ENCODE results near the gene ARHGEF4. TPM values are rescaled to one million over a fixed set of nuclear protein-coding genes. Genes with fewer than 3 reads are reported as not detected.
A peak's percentile ranks its signal among the peaks of the same experiment; 100 is the strongest.
"Not testable (repeated sequence)": the region's sequence is repeated elsewhere in the genome, so short reads cannot be mapped to it uniquely, and the experiment has no call there.

ARHGEF4 gene
- total RNA-seq, 2 experiments from 2014 or later = 4.2 to 4.3 TPM

DNA sequence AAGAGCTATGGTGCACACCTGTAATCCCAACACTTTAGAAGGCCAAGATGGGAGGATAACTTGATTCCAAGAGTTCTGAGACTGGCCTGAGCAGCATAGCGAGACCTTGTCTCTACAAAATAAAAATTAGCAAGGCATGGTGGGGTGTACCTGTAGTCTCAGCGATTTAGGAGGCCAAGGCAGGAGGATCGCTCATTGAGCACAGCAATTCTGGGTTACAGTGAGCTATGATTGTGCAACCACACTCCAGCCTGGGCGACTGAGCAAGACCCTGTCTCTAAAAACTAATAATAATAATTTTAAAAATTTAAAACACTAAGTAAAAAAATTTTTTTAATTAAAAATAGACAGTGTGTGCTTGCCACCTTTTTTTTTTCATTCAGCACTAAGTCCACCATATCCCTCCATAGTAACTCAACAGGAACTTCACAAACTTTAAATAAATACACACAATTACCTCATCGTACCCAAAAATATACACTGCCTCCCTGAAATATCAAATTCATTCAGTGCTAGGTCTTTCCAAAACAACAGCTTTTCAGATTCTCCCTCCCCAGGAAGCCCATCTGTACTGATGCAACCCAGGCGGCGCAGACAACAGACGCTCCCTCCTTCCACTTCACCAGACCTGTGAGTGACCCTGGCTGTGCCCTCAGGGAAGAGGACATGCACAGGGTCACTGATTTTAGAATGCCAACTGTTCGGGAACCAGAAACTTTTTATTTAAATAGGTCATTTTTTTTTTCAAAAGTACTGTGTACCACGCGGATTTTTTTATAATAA, 227.0 kb downstream of the ARHGEF4 start:
- intact Hi-C loops (cut with micrococcal nuclease) = no loop called here
- DNase-seq (no peak), ATAC-seq (no peak)
- Mint-ChIP-seq H3K4me1 (ENCODE audit: low read depth) (peaks cover 31% of the 10 kb centered on the region), H3K27me3 (no peaks in the 10 kb centered on the region), H3K4me3 (no peak overlapping the region), H3K36me3 (ENCODE audit: low read depth) (peaks cover 35% of the 10 kb centered on the region), H3K27ac (peak overlapping the region; percentile 57), H3K9me3 (no peaks in the 10 kb centered on the region)
- CTCF ChIA-PET = no interaction called here
- POLR2A ChIA-PET = interaction anchor here (1.2 kb wide), 1 partner anchor 29 kb away, joined by 3 read pairs; no protein-coding TSS in a partner anchor
- TF ChIP-seq, protein P1, sequence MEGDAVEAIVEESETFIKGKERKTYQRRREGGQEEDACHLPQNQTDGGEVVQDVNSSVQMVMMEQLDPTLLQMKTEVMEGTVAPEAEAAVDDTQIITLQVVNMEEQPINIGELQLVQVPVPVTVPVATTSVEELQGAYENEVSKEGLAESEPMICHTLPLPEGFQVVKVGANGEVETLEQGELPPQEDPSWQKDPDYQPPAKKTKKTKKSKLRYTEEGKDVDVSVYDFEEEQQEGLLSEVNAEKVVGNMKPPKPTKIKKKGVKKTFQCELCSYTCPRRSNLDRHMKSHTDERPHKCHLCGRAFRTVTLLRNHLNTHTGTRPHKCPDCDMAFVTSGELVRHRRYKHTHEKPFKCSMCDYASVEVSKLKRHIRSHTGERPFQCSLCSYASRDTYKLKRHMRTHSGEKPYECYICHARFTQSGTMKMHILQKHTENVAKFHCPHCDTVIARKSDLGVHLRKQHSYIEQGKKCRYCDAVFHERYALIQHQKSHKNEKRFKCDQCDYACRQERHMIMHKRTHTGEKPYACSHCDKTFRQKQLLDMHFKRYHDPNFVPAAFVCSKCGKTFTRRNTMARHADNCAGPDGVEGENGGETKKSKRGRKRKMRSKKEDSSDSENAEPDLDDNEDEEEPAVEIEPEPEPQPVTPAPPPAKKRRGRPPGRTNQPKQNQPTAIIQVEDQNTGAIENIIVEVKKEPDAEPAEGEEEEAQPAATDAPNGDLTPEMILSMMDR (IDR thresholded peaks at IDR 0.05) = no peak

DNA sequence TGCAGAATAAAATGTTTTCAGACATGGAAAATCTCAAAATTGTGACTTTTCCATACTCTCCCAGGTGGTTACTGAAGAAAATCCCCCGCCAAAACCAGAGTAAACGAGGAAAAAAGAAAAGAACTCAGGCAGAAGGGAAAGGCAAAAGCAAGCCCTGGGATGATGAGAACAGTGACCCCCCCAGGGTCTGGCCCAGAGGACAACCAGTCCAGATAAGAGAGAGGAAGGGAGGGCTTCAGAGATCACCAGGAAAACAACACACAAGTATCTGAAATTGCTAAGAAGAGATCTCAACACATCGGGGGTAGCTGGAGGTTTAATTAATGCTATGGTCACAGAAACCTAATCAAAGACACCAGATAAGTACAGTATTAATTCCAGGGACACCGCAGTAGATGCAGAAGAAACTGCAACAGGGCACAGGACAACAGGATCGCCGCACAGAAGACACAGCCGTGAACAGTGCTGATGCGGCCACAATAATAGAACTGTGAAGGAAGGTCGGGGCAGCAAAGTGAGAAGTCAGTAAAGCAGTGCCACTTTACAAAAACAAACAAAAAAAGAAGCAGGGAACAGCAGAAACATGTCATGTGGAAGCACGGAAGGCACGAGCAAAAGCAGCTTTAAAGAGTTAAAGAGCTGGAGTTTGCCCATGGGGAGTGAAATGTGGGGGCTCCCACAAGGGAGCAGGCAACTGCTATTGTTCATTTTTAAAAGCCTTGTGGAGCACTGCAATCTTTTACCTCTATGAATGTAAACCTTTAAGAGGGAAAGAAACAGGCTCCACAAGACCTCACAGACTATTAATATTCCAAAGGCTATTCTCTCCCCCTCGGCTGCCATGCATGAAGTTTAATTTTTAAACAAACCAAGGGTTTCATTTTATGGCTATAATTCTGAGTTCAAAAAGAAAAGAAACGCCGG, 228.1 kb downstream of the ARHGEF4 start:
- intact Hi-C loops (cut with micrococcal nuclease) = no loop called here
- Mint-ChIP-seq H3K4me1 (ENCODE audit: low read depth) (peaks cover 30% of the 10 kb centered on the region), H3K36me3 (ENCODE audit: low read depth) (peaks cover 40% of the 10 kb centered on the region)

GRCh38 chr2:131067465-131068125, 230.9 kb downstream of the ARHGEF4 start:
- intact Hi-C loops (cut with micrococcal nuclease) = no loop called here
- no peak overlapping the region for H3K4me3 Mint-ChIP-seq
- TF ChIP-seq, protein P1 (IDR thresholded peaks at IDR 0.05) = no peak
- H3K27me3 Mint-ChIP-seq = no peaks in the 10 kb centered on the region
- peaks cover 28% of the 10 kb centered on the region for H3K4me1 Mint-ChIP-seq (ENCODE audit: low read depth)
- H3K27ac Mint-ChIP-seq = peak overlapping the region; percentile 59
- peaks cover 43% of the 10 kb centered on the region for H3K36me3 Mint-ChIP-seq (ENCODE audit: low read depth)
- ChIA-PET CTCF (no interaction called here), POLR2A (interaction anchor here (1.4 kb wide), 1 partner anchor 15 kb away, joined by 3 read pairs; no protein-coding TSS in a partner anchor)
- ATAC-seq (no peak), DNase-seq (no peak)
- H3K9me3 Mint-ChIP-seq = no peaks in the 10 kb centered on the region

More for the DNA sequence above, 228.1 kb downstream of the ARHGEF4 start:
- no peaks in the 10 kb centered on the region for H3K27me3 Mint-ChIP-seq
- TF ChIP-seq, protein P1 (IDR thresholded peaks at IDR 0.05) = no peak
- DNase-seq = no peak
- ATAC-seq = no peak
- peak overlapping the region; percentile 30 for H3K27ac Mint-ChIP-seq
- CTCF ChIA-PET = interaction anchor here (1.2 kb wide), 1 partner anchor 193 kb away, joined by 3 read pairs; no protein-coding TSS in a partner anchor
- H3K4me3 Mint-ChIP-seq = no peak overlapping the region
- no peaks in the 10 kb centered on the region for H3K9me3 Mint-ChIP-seq
- POLR2A ChIA-PET = interaction anchor here (0.6 to 1.2 kb wide), 2 partner anchors 28 to 119 kb away, joined by 3 read pairs; no protein-coding TSS in a partner anchor

- H3K27me3 Mint-ChIP-seq; intact Hi-C loops (cut with micrococcal nuclease); ATAC-seq; H3K9me3 Mint-ChIP-seq; DNase-seq; CTCF ChIA-PET; H3K4me3 Mint-ChIP-seq; H3K27ac Mint-ChIP-seq: not testable (repeated sequence)
- Mint-ChIP-seq H3K36me3 (ENCODE audit: low read depth) (peaks cover 40% of the 10 kb centered on the region), H3K4me1 (ENCODE audit: low read depth) (peaks cover 29% of the 10 kb centered on the region)
- POLR2A ChIA-PET = interaction anchor here (0.6 to 1.4 kb wide), 2 partner anchors 9 to 15 kb away, joined by 3 to 4 read pairs; no protein-coding TSS in a partner anchor
Observed at GRCh38 chr2:131068172-131068571, 231.5 kb downstream of the ARHGEF4 start.

GRCh38 chr2:131075578-131075977, 238.9 kb downstream of the ARHGEF4 start:
- POLR2A ChIA-PET; H3K9me3 Mint-ChIP-seq; DNase-seq; H3K27me3 Mint-ChIP-seq; H3K27ac Mint-ChIP-seq; intact Hi-C loops (cut with micrococcal nuclease); CTCF ChIA-PET; ATAC-seq; H3K4me3 Mint-ChIP-seq: not testable (repeated sequence)
- Mint-ChIP-seq H3K36me3 (ENCODE audit: low read depth) (peaks cover 52% of the 10 kb centered on the region), H3K4me1 (ENCODE audit: low read depth) (peaks cover 50% of the 10 kb centered on the region)

Data from activated CD8-positive, alpha-beta T cell treated with anti-CD3 and anti-CD28 coated beads for 36 hours (primary cell).